Measurements from ENCODE around the gene PPA2.
A peak's percentile ranks its signal among the peaks of the same experiment; 100 is the strongest.
"Not testable (repeated sequence)": the region's sequence is repeated elsewhere in the genome, so short reads cannot be mapped to it uniquely, and the experiment has no call there.

The PPA2 gene

GRCh38 chr4:105473324-105474098, at the start of gene PPA2:
TSS of gene PPA2 (minus strand) at chr4:105474062. CDS start at chr4:105474050, 12 bp downstream.
- DNase-seq (ENCODE audit: low spot score) = peak; percentile 66

- DNase-seq (ENCODE audit: low spot score) = no peak
These were observed 47.2 kb upstream of the PPA2 start for GRCh38 chr4:105520819-105521790.

- DNase-seq (ENCODE audit: low spot score) = no peak
These were observed 36.4 kb upstream of the PPA2 start for GRCh38 chr4:105510245-105510644.

DNA sequence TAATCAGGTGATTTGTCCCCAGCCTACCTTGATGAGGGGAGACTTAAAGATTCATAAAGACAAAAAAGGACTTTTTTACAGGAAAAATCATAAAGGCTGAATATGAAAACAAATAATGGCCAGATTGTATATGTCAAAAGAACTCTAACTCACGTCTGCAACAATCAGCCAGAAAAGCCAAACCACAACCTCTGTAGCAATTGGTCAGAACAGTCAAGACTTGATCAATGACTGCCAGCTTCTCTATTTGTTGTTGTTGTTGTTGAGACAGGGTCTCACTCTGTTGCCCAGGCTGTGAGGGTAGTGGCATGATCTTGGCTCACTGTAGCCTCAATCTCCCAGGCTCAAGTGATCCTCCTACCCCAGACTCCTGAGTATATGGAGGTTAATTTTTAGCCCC, 35.9 kb upstream of the PPA2 start:
- no peak for DNase-seq (ENCODE audit: low spot score)

- no peak for DNase-seq (ENCODE audit: low spot score)
These were observed 35.4 kb upstream of the PPA2 start for GRCh38 chr4:105509291-105509690.

- no peak for DNase-seq (ENCODE audit: low spot score)
These were observed 30.9 kb upstream of the PPA2 start for GRCh38 chr4:105504744-105505143.

DNA sequence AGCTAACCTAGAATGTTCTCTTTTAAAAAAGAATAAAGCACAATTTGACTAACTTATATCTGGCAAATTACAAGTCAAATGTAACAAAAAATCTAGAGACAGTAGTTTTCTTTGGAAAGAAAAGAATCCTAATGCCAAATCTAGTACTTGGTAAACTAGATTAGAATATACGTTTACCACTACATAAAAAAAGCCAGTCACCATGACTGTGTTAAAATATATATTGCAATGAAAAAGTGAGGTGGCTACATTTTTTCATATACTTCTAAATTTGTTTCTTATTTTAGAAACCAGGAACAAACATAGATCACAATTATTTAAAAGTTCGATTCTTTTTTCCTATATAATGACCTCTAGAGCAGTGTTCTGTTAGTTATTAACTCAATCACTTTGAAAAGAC, 29.6 kb upstream of the PPA2 start:
- no peak for DNase-seq (ENCODE audit: low spot score)

DNA sequence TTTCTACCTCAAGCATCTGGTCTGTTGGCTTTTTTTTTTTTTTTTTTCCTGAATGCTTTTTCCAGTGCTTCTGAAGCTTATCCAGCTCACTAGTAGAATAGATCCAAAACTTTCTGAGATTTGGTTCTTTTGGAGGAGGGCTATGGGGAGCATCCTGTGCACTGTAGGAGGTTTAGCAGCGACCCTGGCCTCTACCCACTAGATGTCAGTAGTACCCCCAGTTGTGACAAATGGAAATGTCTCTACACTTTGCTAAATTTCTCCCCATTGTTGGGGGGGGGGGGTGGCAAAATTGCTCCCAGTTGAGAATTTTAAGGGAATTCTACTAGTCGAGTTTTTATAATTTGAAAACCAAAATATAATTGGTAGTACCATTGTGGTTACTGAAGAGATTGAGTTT, 23.0 kb upstream of the PPA2 start:
- DNase-seq (ENCODE audit: low spot score) = no peak

- DNase-seq (ENCODE audit: low spot score) = no peak
These were observed 21.8 kb upstream of the PPA2 start for GRCh38 chr4:105495667-105496066.

- DNase-seq (ENCODE audit: low spot score) = no peak
These were observed 16.7 kb upstream of the PPA2 start for GRCh38 chr4:105490523-105490922.

- DNase-seq (ENCODE audit: low spot score) = no peak
These were observed 10.0 kb upstream of the PPA2 start for GRCh38 chr4:105483840-105484239.

GRCh38 chr4:105474099-105474518, 247 bp upstream of the PPA2 start:
- DNase-seq (ENCODE audit: low spot score) = peak; percentile 76

GRCh38 chr4:105472871-105473323, 965 bp downstream of the PPA2 start:
- no peak for DNase-seq (ENCODE audit: low spot score)

DNA sequence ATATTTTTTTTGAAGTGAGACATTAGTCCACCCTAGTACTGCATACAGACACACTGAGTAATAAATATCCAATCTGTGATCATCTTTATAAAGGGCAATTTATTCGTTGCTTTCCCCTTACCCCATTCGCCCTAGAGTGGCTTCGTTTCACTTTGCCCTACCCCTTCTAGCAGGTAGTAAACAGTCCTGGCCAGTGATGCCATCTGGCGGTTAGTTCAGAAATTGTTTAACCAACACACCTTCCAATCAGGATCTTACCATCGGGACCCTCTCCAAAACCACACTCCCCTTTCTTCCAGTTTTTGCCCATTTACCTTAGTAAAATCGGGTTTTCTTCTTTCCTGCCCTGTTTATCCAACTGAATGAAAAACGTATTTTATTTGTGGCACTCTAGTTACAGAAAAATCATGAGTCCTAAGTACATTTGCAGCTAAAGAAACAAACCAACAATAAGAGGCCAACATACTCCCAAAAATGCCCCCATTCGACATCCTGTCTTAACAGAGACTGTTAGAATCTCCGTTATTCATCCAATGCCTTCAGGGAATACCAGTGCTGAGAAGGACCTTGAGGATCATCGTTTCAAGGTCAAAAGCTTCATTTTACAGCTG, 2.2 kb downstream of the PPA2 start:
- peak; percentile 72 for DNase-seq (ENCODE audit: low spot score)

DNA sequence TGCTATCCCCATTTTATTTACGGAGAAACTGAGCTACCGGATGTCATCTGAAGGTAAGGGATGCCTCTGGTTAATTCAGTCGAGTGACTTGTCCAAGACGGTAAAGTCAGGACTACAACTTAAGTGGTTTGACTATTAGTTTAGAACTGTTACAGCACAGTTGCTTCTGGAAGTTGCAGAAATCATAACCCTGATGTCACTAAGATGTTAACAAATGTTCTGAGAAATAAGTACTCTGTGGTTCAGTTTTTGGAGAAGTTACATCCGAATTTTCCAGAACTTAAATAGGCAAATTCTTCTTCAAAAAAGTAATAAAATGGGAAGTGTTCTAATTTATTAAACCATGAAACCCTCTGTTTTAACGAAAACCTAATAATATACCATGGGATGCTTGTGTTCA, 3.1 kb downstream of the PPA2 start:
- DNase-seq (ENCODE audit: low spot score) = no peak

DNA sequence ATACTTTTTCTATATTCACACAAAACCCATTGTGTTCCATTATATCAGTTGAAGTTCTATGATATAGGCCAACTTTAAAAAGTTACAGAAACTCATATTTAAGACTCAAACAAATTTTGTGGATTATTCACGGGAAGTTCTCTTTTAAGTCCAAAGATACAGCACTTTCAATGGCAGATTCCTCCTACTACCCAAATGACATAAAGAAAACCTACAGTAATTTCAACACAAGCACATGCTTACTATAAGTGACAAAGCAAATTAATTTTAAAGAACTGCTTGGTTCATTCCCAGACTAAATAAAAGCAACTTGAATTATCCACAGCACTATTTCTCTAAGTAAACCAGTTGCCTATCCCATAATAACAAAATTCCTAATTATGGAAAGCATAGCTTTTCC, 4.1 kb downstream of the PPA2 start:
- DNase-seq (ENCODE audit: low spot score) = no peak

GRCh38 chr4:105466580-105466979, 7.3 kb downstream of the PPA2 start:
- DNase-seq (ENCODE audit: low spot score) = no peak

DNA sequence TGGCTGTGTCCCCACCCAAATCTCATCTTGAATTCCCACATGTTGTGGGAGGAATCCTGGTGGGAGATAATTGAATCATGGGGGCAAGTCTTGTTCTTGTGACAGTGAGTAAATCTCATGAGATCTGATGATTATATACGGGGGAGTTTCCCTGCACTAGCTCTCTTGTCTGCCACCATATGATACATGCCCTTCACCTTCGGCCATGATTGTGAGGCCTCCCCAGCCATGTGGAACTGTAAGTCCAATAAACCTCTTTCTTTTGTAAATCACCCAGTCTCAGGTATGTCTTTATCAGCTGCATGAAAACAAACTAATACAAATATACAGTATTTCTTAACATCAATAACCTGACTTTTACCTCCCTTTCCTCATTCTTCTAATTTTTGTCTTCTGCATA, 9.3 kb downstream of the PPA2 start:
- not testable (repeated sequence) for DNase-seq (ENCODE audit: low spot score)

- DNase-seq (ENCODE audit: low spot score) = no peak
These were observed 11.3 kb downstream of the PPA2 start for GRCh38 chr4:105462576-105462975.

DNA sequence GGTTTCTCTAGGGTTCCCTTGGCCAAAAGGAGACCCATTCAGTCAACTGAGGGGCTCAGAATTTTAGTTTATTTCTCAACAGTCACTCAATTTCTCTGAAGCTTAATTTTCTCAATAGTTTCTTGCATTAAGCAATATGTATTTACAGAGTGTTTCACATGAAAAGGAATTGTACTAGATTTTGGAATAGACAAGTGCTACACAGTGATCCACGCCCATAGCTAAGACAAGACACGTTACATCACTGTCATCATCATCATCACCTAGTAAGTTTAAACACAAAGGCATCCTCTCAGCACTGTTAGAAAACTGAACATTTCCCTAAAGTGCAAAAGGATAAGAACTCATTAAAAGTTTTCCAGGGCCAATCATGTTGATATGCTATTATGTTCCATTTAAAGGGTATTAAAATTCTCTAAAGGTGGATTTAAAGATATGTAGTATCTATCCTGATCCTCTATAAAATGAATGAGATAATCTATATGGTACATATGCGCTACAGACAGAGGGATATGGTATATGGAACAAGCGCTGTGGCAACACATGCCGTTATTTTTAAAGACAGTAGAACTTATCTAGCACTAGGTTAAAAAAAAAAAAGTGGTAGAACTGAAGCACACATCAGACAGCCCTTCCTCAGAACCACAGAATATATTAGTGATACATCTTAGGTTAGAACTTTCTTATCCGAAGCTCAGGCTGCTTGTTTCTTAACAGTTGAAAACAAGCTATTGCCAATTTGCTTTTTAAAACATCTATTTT, 12.1 kb downstream of the PPA2 start:
- DNase-seq (ENCODE audit: low spot score) = no peak

- no peak for DNase-seq (ENCODE audit: low spot score)
These were observed 12.6 kb downstream of the PPA2 start for GRCh38 chr4:105461221-105461620.

GRCh38 chr4:105460306-105460705, 13.6 kb downstream of the PPA2 start:
- no peak for DNase-seq (ENCODE audit: low spot score)
